SJSA1 (cell line): ENCODE data around the gene GPR33. TPM values are rescaled to one million over a fixed set of nuclear protein-coding genes. Genes with fewer than 3 reads are reported as not detected.
A peak's percentile ranks its signal among the peaks of the same experiment; 100 is the strongest.

Experiments
- DNase-seq, 2 experiments: peaks; one replicate each; pipeline ENCODE4 v3.0.0-alpha.2; 2015 to 2020; ENCODE audit warnings: low spot score in 2 of 2, low read depth in 1 of 2
- H3K27ac ChIP-seq: fragments of 250-450 bp; sonication (Bioruptor Pico); 2 replicates; pipeline ENCODE4 v1.5.1; 2020; ENCODE audit warnings: mild to moderate bottlenecking, moderate library complexity
- H3K27me3 ChIP-seq: fragments of 250-450 bp; sonication (Bioruptor Pico); replicated peaks from 2 replicates; pipeline ENCODE4 v1.5.1; 2020; ENCODE audit warnings: mild to moderate bottlenecking, moderate library complexity
- H3K36me3 ChIP-seq: fragments of 250-450 bp; sonication (Bioruptor Pico); 2 replicates; pipeline ENCODE4 v1.5.1; 2020; ENCODE audit warnings: mild to moderate bottlenecking
- H3K4me1 ChIP-seq: fragments of 250-450 bp; sonication (Bioruptor Pico); replicated peaks from 2 replicates; pipeline ENCODE4 v1.6.1; 2021; ENCODE audit warnings: mild to moderate bottlenecking
- H3K4me3 ChIP-seq: fragments of 250-450 bp; sonication (Bioruptor Pico); 2 replicates; pipeline ENCODE4 v1.5.1; 2020; ENCODE audit warnings: mild to moderate bottlenecking
- H3K9me3 ChIP-seq: fragments of 250-450 bp; sonication (Bioruptor Pico); replicated peaks from 2 replicates; pipeline ENCODE4 v1.5.1; 2020; ENCODE audit warnings: mild to moderate bottlenecking
- total RNA-seq: library from RNA; depleted of rRNA; stranded (reverse); fragments of >200 nt; shearing (Covaris generic); gene quantifications from 2 replicates; pipeline ENCODE4 v1.2.3, GENCODE V29; 2014; rRNA removed

GPR33 gene
- total RNA-seq, result not detected in 2 replicates

DNA sequence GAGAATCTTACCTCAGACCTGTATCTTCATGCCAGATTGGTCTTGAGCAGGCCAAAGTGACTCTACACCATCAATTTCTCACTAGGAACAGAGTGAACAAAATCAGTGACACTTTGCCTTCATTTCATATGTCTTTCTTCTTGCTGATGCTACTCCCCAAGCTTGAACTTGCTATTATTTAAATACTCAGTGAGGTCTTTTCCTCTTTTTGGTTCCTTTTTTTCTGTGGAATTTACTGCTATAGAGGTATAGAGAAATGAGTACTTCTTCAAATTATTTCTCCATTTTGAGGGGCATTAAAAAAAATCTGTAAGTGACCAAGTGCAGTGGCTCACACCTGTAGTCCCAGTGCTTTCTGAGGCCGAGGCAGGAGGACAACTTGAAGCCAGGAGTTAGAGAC lies at the start of gene GPR33:
Gene GPR33 (minus strand): TSS at position 154 of the 400 bp plus-strand sequence. CDS start 4,074 bp downstream, outside the sequence.
- H3K27me3 ChIP-seq, result no peaks in the 10 kb centered on the region
- H3K27ac ChIP-seq, result no peak within 1 kb of the TSS
- no peaks in the 10 kb centered on the region for H3K9me3 ChIP-seq
- no peaks in the 10 kb centered on the region for H3K36me3 ChIP-seq
- DNase-seq, result no peak
- no peaks in the 10 kb centered on the region for H3K4me1 ChIP-seq
- H3K4me3 ChIP-seq, result no peak within 1 kb of the TSS

DNA sequence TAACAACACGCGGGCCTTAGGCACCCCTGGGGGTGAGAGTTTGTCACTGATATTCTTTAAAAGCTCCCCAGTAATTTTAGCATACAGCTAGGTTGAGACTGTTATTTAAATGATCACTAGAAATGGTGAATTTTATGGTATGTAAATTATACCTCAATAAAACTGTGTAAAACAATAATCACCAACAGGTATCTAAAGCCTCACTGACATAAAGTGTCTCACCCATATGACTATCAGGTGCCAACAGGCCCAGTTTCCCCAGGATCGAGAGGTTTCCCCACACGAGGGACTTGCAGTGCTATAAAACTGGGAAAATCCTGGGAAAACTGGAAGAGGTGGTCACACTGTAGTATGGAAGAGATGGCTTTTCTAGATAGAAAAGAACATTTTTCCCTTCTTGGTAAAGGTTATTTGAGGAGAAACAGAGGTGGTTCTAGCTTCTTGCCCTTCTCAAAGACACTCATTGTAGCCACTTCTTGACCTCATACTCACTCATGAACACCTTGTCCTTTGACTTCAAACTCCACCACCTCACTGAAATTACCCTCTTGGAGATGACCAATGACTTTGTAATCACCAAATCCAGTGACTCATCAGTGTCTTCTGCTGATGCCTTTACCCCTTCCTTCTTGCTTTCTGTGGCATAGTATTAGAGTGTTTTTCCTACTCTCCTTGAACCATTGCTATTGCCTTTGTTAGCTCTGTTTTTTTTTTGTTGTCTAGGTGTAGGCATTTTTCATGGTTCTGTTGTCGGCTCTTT lies 48.5 kb upstream of the GPR33 start:
- DNase-seq, result no peak
- Histone ChIP-seq H3K36me3 (no peaks in the 10 kb centered on the region), H3K4me3 (no peak overlapping the region), H3K9me3 (no peaks in the 10 kb centered on the region), H3K27me3 (no peaks in the 10 kb centered on the region), H3K4me1 (no peaks in the 10 kb centered on the region), H3K27ac (no peak overlapping the region)

- DNase-seq, result no peak
- no peaks in the 10 kb centered on the region for H3K36me3 ChIP-seq
- no peaks in the 10 kb centered on the region for H3K4me1 ChIP-seq
- H3K27ac ChIP-seq, result no peak overlapping the region
- no peak overlapping the region for H3K4me3 ChIP-seq
- no peaks in the 10 kb centered on the region for H3K9me3 ChIP-seq
- no peaks in the 10 kb centered on the region for H3K27me3 ChIP-seq
These were observed 42.3 kb upstream of the GPR33 start for GRCh38 chr14:31530136-31530535.

GRCh38 chr14:31529053-31529452 lies 41.2 kb upstream of the GPR33 start:
- Histone ChIP-seq H3K36me3 (no peaks in the 10 kb centered on the region), H3K4me3 (no peak overlapping the region), H3K9me3 (no peaks in the 10 kb centered on the region), H3K27me3 (no peaks in the 10 kb centered on the region), H3K27ac (no peak overlapping the region), H3K4me1 (no peaks in the 10 kb centered on the region)
- no peak for DNase-seq

DNA sequence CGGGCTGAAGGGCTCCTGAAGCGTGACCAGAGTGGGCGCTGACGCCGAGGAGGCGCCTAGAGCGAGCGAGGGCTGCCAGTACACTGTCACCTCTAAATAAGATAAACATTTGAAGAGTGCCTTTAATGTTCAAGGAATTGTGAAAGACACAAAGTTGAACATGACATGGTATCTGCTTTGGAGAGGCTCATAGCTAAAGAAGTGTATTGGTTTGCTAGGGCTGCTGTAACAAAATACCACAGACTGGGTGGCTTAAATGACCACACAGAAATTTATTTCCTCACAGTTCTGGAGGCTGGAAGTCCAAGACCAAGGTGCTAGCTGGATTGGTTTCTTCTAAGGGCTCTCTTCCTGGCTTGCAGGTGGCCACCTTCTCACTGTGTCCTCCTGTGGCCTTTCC lies 39.7 kb upstream of the GPR33 start:
- Histone ChIP-seq H3K4me3 (no peak overlapping the region), H3K4me1 (no peaks in the 10 kb centered on the region), H3K27ac (no peak overlapping the region), H3K36me3 (no peaks in the 10 kb centered on the region), H3K27me3 (no peaks in the 10 kb centered on the region), H3K9me3 (no peaks in the 10 kb centered on the region)
- no peak for DNase-seq

DNA sequence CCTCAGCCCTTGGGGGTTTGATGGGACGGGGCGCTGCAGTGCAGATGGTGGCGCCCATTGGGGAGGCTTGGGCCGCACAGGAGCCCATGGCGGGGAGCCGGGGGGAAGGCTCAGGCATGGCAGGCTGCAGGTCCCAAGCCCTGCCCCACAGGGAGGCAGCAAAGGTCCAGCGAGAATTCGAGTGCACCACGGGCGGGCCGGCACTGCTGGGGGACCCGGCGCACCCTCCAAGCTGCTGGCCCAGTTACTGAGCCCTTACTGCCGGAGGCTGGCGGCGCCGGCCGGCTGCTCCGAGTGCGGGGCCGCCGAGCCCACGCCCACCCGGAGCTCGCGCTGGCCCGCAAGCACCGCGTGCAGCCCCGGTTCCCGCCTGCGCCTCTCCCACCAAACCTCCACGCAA lies 39.2 kb upstream of the GPR33 start:
- H3K27me3 ChIP-seq, result no peaks in the 10 kb centered on the region
- no peaks in the 10 kb centered on the region for H3K4me1 ChIP-seq
- no peak overlapping the region for H3K4me3 ChIP-seq
- no peaks in the 10 kb centered on the region for H3K36me3 ChIP-seq
- H3K27ac ChIP-seq, result no peak overlapping the region
- H3K9me3 ChIP-seq, result no peaks in the 10 kb centered on the region
- DNase-seq, result no peak

DNA sequence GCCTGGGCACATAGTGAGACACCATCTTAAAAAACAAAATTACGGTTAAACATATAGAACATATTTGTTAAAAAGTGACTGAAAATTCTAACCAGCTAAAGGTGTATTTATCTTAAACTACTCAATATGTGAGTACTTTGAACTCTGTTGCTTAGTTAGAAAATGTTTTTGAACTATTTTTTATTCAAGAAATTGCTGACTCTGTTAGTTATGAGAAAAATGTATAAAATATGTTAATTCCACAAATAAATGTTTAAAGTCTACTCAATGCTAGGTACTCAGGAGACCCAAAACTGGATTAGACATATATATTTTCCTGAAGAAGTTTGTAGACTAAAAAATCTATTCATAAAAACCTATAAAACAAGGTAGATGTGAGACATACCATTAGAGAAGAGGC lies 23.0 kb upstream of the GPR33 start:
- Histone ChIP-seq H3K4me1 (peaks cover 3% of the 10 kb centered on the region), H3K4me3 (no peak overlapping the region), H3K36me3 (no peaks in the 10 kb centered on the region), H3K27me3 (no peaks in the 10 kb centered on the region), H3K27ac (no peak overlapping the region), H3K9me3 (no peaks in the 10 kb centered on the region)
- DNase-seq, result no peak

DNA sequence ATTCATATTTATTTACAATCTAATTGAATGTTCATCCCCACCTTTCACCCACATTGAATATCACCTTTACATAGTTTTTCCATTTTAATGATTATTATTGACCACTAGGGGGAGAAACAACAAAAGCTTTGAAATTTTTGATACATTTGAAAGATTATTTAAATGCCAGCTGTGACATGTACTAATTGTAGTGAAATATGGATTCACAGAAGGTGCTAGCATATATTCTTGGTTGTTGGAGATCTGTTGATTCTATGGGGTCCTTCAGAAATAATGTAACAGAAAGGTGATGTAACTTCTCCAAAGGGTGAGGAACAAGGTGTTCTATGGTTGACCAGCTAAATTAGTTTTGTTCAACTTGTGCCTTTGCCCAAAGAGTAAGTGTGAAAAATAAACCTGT lies 22.4 kb upstream of the GPR33 start:
- no peak overlapping the region for H3K4me3 ChIP-seq
- H3K27me3 ChIP-seq, result no peaks in the 10 kb centered on the region
- no peaks in the 10 kb centered on the region for H3K9me3 ChIP-seq
- H3K36me3 ChIP-seq, result no peaks in the 10 kb centered on the region
- DNase-seq, result peak in 1 of 2 experiments; percentile 3
- H3K27ac ChIP-seq, result no peak overlapping the region
- H3K4me1 ChIP-seq, result peaks cover 9% of the 10 kb centered on the region

GRCh38 chr14:31508135-31508534 lies 20.3 kb upstream of the GPR33 start:
- Histone ChIP-seq H3K9me3 (no peaks in the 10 kb centered on the region), H3K27me3 (no peaks in the 10 kb centered on the region), H3K27ac (no peak overlapping the region), H3K36me3 (no peaks in the 10 kb centered on the region), H3K4me3 (no peak overlapping the region), H3K4me1 (peaks cover 11% of the 10 kb centered on the region)
- DNase-seq, result no peak

GRCh38 chr14:31505411-31505810 lies 17.6 kb upstream of the GPR33 start:
- Histone ChIP-seq H3K27ac (no peak overlapping the region), H3K4me1 (peaks cover 11% of the 10 kb centered on the region), H3K36me3 (no peaks in the 10 kb centered on the region), H3K9me3 (no peaks in the 10 kb centered on the region), H3K4me3 (no peak overlapping the region), H3K27me3 (no peaks in the 10 kb centered on the region)
- peak in 1 of 2 experiments; percentile 1 for DNase-seq

DNA sequence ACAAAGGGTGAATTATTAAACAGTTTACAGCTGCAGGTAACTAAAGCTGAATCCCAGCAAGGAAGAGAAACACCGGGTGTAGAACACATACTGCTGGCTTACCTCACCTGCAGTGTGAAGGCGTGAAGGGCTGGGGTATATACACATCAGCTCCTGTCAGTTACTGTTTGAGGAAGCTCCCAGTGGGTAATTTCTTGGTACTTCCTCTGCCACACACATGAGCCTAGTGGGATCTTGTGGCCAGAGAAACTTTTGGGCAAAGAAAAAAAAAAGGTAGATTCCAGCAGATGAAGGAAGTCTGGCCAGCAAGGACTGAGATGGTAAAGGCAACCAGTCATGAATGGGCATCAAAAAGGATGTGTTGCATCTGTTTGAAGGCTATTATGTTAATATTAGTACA lies 14.0 kb upstream of the GPR33 start:
- H3K4me1 ChIP-seq, result peaks cover 11% of the 10 kb centered on the region
- no peak overlapping the region for H3K4me3 ChIP-seq
- no peak overlapping the region for H3K27ac ChIP-seq
- H3K27me3 ChIP-seq, result no peaks in the 10 kb centered on the region
- H3K36me3 ChIP-seq, result no peaks in the 10 kb centered on the region
- H3K9me3 ChIP-seq, result no peaks in the 10 kb centered on the region
- DNase-seq, result no peak

DNA sequence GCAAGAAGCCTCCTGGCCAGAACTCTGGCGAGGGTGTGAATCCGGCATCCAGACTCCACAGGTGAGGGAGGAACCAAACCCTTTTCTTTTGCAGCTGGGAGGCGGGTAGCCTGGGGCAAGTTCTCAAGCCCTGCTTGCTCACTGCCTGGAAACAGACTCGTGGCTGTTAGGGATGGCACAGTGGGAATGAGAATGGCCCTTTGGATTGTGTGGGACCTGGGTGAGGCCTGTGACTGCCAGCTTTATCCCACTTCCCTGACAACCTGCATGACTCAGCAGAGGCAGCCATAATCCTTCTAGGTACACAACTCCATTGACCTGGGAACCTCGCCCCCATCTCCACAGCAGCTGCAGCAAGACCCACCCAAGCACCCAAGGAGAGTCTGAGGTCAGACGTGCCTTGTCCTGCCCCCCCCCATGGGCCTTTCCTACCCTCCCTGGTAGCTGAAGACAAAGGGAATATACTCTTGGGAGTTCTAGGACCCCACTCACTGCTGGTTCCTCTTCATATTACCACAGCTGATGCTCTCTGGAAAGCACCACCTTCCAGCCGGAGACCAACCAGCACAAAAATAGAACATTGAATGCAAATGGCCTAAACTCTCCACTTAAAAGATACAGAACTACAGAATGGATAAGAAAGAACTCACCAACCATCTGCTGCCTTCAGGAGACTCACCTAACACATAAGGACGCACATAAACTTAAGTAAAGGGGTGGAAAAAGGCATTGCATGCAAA lies 5.1 kb upstream of the GPR33 start:
- DNase-seq, result no peak
- Histone ChIP-seq H3K27ac (no peak overlapping the region), H3K4me3 (no peak overlapping the region), H3K36me3 (no peaks in the 10 kb centered on the region), H3K27me3 (no peaks in the 10 kb centered on the region), H3K4me1 (no peaks in the 10 kb centered on the region), H3K9me3 (no peaks in the 10 kb centered on the region)

GRCh38 chr14:31489691-31490090 lies 1.9 kb upstream of the GPR33 start:
- Histone ChIP-seq H3K4me1 (no peaks in the 10 kb centered on the region), H3K36me3 (no peaks in the 10 kb centered on the region), H3K27me3 (no peaks in the 10 kb centered on the region), H3K4me3 (no peak overlapping the region), H3K27ac (no peak overlapping the region), H3K9me3 (no peaks in the 10 kb centered on the region)
- no peak for DNase-seq

- Histone ChIP-seq H3K27me3 (no peaks in the 10 kb centered on the region), H3K27ac (no peak overlapping the region), H3K9me3 (no peaks in the 10 kb centered on the region), H3K4me3 (no peak overlapping the region), H3K4me1 (no peaks in the 10 kb centered on the region), H3K36me3 (no peaks in the 10 kb centered on the region)
- no peak for DNase-seq
These were observed 1.1 kb downstream of the GPR33 start for GRCh38 chr14:31486764-31487163.
